ENCODE data around the gene NIFK.

DNA sequence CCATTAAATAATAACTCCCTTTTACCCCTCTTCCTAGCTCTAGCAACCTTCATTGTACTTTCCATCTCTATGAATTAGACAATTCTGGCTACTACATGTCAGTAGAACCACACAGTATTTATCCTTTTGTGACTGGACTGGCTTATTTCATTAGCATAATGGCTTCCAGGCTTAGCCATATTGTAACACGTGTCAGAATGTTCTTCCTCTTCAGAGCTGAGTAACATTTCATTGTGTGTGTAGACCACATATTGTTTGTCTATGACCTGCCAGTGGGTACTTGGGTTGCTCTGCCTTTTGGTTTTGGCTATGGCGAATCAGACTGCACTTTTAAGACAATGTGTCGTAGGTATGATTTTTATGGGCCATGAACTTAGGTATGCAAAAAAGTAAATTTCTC lies 39.7 kb upstream of the NIFK start:
- TF ChIP-seq TAF1 (IDR thresholded peaks at IDR 0.05; ENCODE audit: low read depth, low read length) (no peak), POLR2AphosphoS5 (IDR thresholded peaks at IDR 0.05; ENCODE audit: low read depth, low read length) (no peak), POLR2A (IDR thresholded peaks at IDR 0.05; ENCODE audit: low read depth, low read length) (no peak), SPI1 (IDR thresholded peaks at IDR 0.05; ENCODE audit: low read depth, low read length) (no peak)
